ENCODE data around the gene PFDN1.

Gene PFDN1

GRCh38 chr5:140234377-140234989 lies 68.4 kb downstream of the PFDN1 start:
- ATAC-seq, result no peak
- no peak for TF ChIP-seq ZNF8 (CRISPR knock-in tag; IDR thresholded peaks at IDR 0.05)
- TF ChIP-seq CSRNP3 (CRISPR knock-in tag; IDR thresholded peaks at IDR 0.05), result no peak
- no peak for TF ChIP-seq ZC3H10 (CRISPR knock-in tag; IDR thresholded peaks at IDR 0.05)
- no peak for TF ChIP-seq POU6F1 (CRISPR knock-in tag; IDR thresholded peaks at IDR 0.05; ENCODE audit: borderline replicate concordance, low read depth)
- TF ChIP-seq BACH2 (CRISPR knock-in tag; IDR thresholded peaks at IDR 0.05; ENCODE audit: borderline replicate concordance), result no peak
- TF ChIP-seq, protein P1, sequence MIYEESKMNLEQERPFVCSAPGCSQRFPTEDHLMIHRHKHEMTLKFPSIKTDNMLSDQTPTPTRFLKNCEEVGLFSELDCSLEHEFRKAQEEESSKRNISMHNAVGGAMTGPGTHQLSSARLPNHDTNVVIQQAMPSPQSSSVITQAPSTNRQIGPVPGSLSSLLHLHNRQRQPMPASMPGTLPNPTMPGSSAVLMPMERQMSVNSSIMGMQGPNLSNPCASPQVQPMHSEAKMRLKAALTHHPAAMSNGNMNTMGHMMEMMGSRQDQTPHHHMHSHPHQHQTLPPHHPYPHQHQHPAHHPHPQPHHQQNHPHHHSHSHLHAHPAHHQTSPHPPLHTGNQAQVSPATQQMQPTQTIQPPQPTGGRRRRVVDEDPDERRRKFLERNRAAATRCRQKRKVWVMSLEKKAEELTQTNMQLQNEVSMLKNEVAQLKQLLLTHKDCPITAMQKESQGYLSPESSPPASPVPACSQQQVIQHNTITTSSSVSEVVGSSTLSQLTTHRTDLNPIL (CRISPR knock-in tag; IDR thresholded peaks at IDR 0.05; ENCODE audit: low read depth), result no peak
- TF ChIP-seq, protein P2, sequence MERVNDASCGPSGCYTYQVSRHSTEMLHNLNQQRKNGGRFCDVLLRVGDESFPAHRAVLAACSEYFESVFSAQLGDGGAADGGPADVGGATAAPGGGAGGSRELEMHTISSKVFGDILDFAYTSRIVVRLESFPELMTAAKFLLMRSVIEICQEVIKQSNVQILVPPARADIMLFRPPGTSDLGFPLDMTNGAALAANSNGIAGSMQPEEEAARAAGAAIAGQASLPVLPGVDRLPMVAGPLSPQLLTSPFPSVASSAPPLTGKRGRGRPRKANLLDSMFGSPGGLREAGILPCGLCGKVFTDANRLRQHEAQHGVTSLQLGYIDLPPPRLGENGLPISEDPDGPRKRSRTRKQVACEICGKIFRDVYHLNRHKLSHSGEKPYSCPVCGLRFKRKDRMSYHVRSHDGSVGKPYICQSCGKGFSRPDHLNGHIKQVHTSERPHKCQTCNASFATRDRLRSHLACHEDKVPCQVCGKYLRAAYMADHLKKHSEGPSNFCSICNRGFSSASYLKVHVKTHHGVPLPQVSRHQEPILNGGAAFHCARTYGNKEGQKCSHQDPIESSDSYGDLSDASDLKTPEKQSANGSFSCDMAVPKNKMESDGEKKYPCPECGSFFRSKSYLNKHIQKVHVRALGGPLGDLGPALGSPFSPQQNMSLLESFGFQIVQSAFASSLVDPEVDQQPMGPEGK (CRISPR knock-in tag; IDR thresholded peaks at IDR 0.05; ENCODE audit: borderline replicate concordance), result no peak
- TF ChIP-seq ZNF70 (CRISPR knock-in tag; IDR thresholded peaks at IDR 0.05), result no peak
- no peak for TF ChIP-seq RARB (CRISPR knock-in tag; IDR thresholded peaks at IDR 0.05)
- TF ChIP-seq OSR1 (CRISPR knock-in tag; IDR thresholded peaks at IDR 0.05), result no peak
- TF ChIP-seq ISL1 (CRISPR knock-in tag; IDR thresholded peaks at IDR 0.05), result no peak
- TF ChIP-seq ARNTL (CRISPR knock-in tag; IDR thresholded peaks at IDR 0.05; ENCODE audit: borderline replicate concordance, low read depth), result no peak
- TF ChIP-seq ZFP3 (CRISPR knock-in tag; IDR thresholded peaks at IDR 0.05), result no peak
- TF ChIP-seq ZFP30 (CRISPR knock-in tag; IDR thresholded peaks at IDR 0.05), result no peak
- TF ChIP-seq ESRRG (CRISPR knock-in tag; IDR thresholded peaks at IDR 0.05), result no peak
- no peak for TF ChIP-seq TOX (CRISPR knock-in tag; IDR thresholded peaks at IDR 0.05; ENCODE audit: borderline replicate concordance)
- TF ChIP-seq, protein P3, sequence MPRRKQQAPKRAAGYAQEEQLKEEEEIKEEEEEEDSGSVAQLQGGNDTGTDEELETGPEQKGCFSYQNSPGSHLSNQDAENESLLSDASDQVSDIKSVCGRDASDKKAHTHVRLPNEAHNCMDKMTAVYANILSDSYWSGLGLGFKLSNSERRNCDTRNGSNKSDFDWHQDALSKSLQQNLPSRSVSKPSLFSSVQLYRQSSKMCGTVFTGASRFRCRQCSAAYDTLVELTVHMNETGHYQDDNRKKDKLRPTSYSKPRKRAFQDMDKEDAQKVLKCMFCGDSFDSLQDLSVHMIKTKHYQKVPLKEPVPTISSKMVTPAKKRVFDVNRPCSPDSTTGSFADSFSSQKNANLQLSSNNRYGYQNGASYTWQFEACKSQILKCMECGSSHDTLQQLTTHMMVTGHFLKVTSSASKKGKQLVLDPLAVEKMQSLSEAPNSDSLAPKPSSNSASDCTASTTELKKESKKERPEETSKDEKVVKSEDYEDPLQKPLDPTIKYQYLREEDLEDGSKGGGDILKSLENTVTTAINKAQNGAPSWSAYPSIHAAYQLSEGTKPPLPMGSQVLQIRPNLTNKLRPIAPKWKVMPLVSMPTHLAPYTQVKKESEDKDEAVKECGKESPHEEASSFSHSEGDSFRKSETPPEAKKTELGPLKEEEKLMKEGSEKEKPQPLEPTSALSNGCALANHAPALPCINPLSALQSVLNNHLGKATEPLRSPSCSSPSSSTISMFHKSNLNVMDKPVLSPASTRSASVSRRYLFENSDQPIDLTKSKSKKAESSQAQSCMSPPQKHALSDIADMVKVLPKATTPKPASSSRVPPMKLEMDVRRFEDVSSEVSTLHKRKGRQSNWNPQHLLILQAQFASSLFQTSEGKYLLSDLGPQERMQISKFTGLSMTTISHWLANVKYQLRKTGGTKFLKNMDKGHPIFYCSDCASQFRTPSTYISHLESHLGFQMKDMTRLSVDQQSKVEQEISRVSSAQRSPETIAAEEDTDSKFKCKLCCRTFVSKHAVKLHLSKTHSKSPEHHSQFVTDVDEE (CRISPR knock-in tag; IDR thresholded peaks at IDR 0.05), result no peak
- TF ChIP-seq SNAI2 (CRISPR knock-in tag; IDR thresholded peaks at IDR 0.05), result no peak

DNA sequence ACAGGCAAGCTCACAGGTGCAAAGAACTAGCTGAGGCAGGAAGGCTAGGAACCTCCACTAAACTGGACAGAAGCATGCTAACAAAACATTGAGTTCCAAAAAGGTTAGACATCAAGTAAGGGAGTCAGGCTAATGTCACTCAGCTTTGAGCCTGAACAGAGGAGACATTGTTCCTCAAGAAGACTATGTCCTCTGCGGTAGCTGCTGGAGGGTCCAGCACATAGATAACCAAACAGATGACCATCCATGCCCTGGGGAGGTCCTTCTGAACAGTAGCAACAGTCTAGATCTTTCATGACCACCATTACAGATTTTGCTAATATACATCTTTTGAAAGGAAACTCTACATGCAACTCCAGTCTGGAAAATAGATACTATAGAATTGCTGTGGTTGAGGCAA lies 70.2 kb downstream of the PFDN1 start:
- ATAC-seq, result no peak
- TF ChIP-seq, protein P1 (CRISPR knock-in tag; IDR thresholded peaks at IDR 0.05; ENCODE audit: low read depth), result no peak
- TF ChIP-seq CSDC2 (CRISPR knock-in tag; IDR thresholded peaks at IDR 0.05) (no peak), ZFP3 (CRISPR knock-in tag; IDR thresholded peaks at IDR 0.05) (no peak), ZNF8 (CRISPR knock-in tag; IDR thresholded peaks at IDR 0.05) (no peak), ZNF70 (CRISPR knock-in tag; IDR thresholded peaks at IDR 0.05) (no peak), ISL1 (CRISPR knock-in tag; IDR thresholded peaks at IDR 0.05) (no peak), ZC3H10 (CRISPR knock-in tag; IDR thresholded peaks at IDR 0.05) (no peak), ESRRG (CRISPR knock-in tag; IDR thresholded peaks at IDR 0.05) (no peak), TCF4 (CRISPR knock-in tag; IDR thresholded peaks at IDR 0.05; ENCODE audit: borderline replicate concordance) (no peak), ARNTL (CRISPR knock-in tag; IDR thresholded peaks at IDR 0.05; ENCODE audit: borderline replicate concordance, low read depth) (no peak), CSRNP3 (CRISPR knock-in tag; IDR thresholded peaks at IDR 0.05) (no peak), TOX (CRISPR knock-in tag; IDR thresholded peaks at IDR 0.05; ENCODE audit: borderline replicate concordance) (no peak), ZFP30 (CRISPR knock-in tag; IDR thresholded peaks at IDR 0.05) (no peak), RARB (CRISPR knock-in tag; IDR thresholded peaks at IDR 0.05) (no peak)
- TF ChIP-seq, protein P2 (CRISPR knock-in tag; IDR thresholded peaks at IDR 0.05; ENCODE audit: borderline replicate concordance), result no peak
- TF ChIP-seq, protein P3 (CRISPR knock-in tag; IDR thresholded peaks at IDR 0.05), result no peak

All from SK-N-SH treated with all-trans-retinoic acid at 6 μM for 48 hours (cell line).